HFF-Myc (cell line): ENCODE data around the gene IL16.

Source experiments
- DNase-seq: peaks from one replicate; pipeline ENCODE4 v3.0.0-alpha.2; 2011; ENCODE audit warnings: low read depth; ENCODE audit errors: extremely low read depth
- H3K4me3 ChIP-seq: replicated peaks from 2 replicates; pipeline ENCODE4 v1.5.1; 2011; ENCODE audit warnings: low read depth, mild to moderate bottlenecking, control low read depth, low read length
- TF ChIP-seq, protein P1 (sequence below): IDR thresholded peaks from 2 replicates; pipeline ENCODE4 v1.5.1; 2012; ENCODE audit warnings: mild to moderate bottlenecking, low read depth, low read length, control low read depth; ENCODE audit errors: missing control alignments

The IL16 gene

GRCh38 chr15:81270781-81271491 lies 74.3 kb downstream of the IL16 start:
- TF ChIP-seq, protein P1, sequence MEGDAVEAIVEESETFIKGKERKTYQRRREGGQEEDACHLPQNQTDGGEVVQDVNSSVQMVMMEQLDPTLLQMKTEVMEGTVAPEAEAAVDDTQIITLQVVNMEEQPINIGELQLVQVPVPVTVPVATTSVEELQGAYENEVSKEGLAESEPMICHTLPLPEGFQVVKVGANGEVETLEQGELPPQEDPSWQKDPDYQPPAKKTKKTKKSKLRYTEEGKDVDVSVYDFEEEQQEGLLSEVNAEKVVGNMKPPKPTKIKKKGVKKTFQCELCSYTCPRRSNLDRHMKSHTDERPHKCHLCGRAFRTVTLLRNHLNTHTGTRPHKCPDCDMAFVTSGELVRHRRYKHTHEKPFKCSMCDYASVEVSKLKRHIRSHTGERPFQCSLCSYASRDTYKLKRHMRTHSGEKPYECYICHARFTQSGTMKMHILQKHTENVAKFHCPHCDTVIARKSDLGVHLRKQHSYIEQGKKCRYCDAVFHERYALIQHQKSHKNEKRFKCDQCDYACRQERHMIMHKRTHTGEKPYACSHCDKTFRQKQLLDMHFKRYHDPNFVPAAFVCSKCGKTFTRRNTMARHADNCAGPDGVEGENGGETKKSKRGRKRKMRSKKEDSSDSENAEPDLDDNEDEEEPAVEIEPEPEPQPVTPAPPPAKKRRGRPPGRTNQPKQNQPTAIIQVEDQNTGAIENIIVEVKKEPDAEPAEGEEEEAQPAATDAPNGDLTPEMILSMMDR, result no peak
- no peak for DNase-seq
- no peak overlapping the region for H3K4me3 ChIP-seq

GRCh38 chr15:81271761-81272644 lies 75.3 kb downstream of the IL16 start:
- DNase-seq, result no peak
- TF ChIP-seq, protein P1, result no peak
- no peak overlapping the region for H3K4me3 ChIP-seq

GRCh38 chr15:81273200-81273599 lies 76.5 kb downstream of the IL16 start:
- H3K4me3 ChIP-seq, result no peak overlapping the region
- DNase-seq, result no peak
- TF ChIP-seq, protein P1, result no peak

DNA sequence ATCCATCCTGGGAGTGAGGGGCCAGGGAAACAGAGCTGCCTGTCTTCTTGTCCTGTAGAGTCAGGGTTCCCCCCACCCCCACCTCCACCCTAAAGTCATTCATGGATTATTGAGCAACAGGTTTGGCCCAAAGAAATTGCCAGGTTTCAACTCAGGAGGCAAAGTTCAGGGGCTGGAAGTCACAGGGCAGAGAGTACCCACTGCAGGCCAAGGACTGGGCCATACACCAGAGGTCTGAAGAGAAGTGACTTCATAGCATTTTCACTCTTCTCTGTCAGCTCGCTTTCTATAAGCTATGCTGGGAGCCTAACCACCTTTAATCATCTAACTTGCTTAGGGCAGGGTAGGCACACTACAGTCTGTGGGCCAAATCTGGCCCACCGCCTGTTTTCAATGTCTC lies 77.2 kb downstream of the IL16 start:
- TF ChIP-seq, protein P1, result no peak
- H3K4me3 ChIP-seq, result no peak overlapping the region
- no peak for DNase-seq

DNA sequence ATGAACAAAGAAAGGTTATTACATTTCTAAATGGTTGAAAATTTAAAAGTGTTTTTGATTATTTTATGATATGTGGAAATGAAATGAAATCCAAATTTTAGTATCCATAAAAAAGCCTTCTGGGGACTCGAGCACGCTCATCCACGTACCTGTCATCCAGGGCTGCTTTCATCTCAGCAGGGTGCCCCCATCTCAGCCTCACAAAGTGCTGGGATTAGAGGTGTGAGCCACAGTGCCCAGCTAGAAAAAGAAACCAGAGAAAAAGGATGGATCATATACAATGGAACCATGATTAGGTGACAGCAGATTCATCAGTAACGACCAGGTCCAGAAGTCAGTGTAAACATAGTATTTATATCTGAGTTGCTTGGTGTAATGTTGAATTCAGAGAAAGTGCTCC lies 77.6 kb downstream of the IL16 start:
- no peak for DNase-seq
- TF ChIP-seq, protein P1, result no peak
- H3K4me3 ChIP-seq, result no peak overlapping the region

GRCh38 chr15:81274931-81275707 lies 78.4 kb downstream of the IL16 start:
- H3K4me3 ChIP-seq, result no peak overlapping the region
- DNase-seq, result peak; percentile 76
- TF ChIP-seq, protein P1, result peak; percentile 81
